Stimulated activated CD4-positive, alpha-beta T cell treated with anti-CD3 and anti-CD28 coated beads, Interleukin-15, amount 100 ng/mL, for 48 hours (primary cell): ENCODE measurements around the gene CLCN7.

Experiments
- DNase-seq, 2 donors: peaks; one replicate each; pipeline ENCODE4 v3.0.0-alpha.2; 2020; ENCODE audit warnings: low read depth in 2 of 2

Gene CLCN7

GRCh38 chr16:1403733-1404132, 71.1 kb downstream of the CLCN7 start:
- no peak for DNase-seq

- DNase-seq = no peak
These were observed 71.8 kb downstream of the CLCN7 start for GRCh38 chr16:1403036-1403435.

- no peak for DNase-seq
These were observed 73.1 kb downstream of the CLCN7 start for GRCh38 chr16:1401758-1402154.

- DNase-seq = no peak
These were observed 73.6 kb downstream of the CLCN7 start for GRCh38 chr16:1401061-1401757.

GRCh38 chr16:1398826-1399581, 75.8 kb downstream of the CLCN7 start:
- no peak for DNase-seq

- no peak for DNase-seq
These were observed 76.5 kb downstream of the CLCN7 start for GRCh38 chr16:1398351-1398750.

GRCh38 chr16:1397779-1398178, 77.0 kb downstream of the CLCN7 start:
- no peak for DNase-seq

GRCh38 chr16:1395444-1396031, 79.3 kb downstream of the CLCN7 start:
- DNase-seq = no peak
